Activated naive CD8-positive, alpha-beta T cell (primary cell): Measurements from ENCODE around the gene FOXN3.

Source experiments
- H3K27ac Mint-ChIP-seq: one replicate; pipeline ENCODE4 v1.8.0; 2021; ENCODE audit warnings: mixed read lengths
- H3K27me3 Mint-ChIP-seq: one replicate; pipeline ENCODE4 v1.8.0; 2021; ENCODE audit warnings: mixed read lengths
- H3K36me3 Mint-ChIP-seq: one replicate; pipeline ENCODE4 v1.8.0; 2021; ENCODE audit warnings: mixed read lengths
- H3K4me1 Mint-ChIP-seq: one replicate; pipeline ENCODE4 v1.8.0; 2021; ENCODE audit warnings: low read depth, mixed read lengths
- H3K4me3 Mint-ChIP-seq: one replicate; pipeline ENCODE4 v1.8.0; 2021; ENCODE audit warnings: mild to moderate bottlenecking, mixed read lengths
- H3K9me3 Mint-ChIP-seq: one replicate; pipeline ENCODE4 v1.8.0; 2021; ENCODE audit warnings: low read depth, mixed read lengths

The FOXN3 gene

DNA sequence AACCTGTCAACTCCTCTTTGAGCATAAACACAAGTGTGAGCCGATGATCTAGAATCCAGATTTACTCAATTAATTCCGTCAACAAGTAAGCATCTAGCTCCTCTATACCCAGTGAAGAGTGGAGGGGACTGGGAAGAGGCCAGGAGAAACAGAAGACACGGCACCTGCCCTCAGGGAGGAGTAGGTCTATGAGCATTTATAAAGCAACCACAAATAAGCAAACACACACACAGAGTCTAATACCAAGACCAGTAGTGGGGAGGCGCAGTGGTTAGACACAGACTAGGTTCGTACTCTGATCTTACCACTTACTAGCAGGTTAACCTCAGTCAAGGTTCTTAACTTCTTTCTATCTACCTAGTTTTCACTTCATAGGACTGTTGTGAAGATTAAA lies 5.9 kb upstream of the FOXN3 start:
- peaks cover 2% of the 10 kb centered on the region for H3K36me3 Mint-ChIP-seq
- H3K4me3 Mint-ChIP-seq: peak overlapping the region; percentile 54

GRCh38 chr14:89422181-89422951 lies 5.3 kb upstream of the FOXN3 start:
- Mint-ChIP-seq H3K4me1 (peaks cover 74% of the 10 kb centered on the region), H3K27ac (peak overlapping the region; percentile 92), H3K27me3 (no peaks in the 10 kb centered on the region), H3K9me3 (no peaks in the 10 kb centered on the region), H3K4me3 (peak overlapping the region; percentile 54), H3K36me3 (peaks cover 2% of the 10 kb centered on the region)

More for the DNA sequence above, 5.9 kb upstream of the FOXN3 start:
- Mint-ChIP-seq H3K27me3 (no peaks in the 10 kb centered on the region), H3K27ac (peak overlapping the region; percentile 92), H3K4me1 (peaks cover 77% of the 10 kb centered on the region), H3K9me3 (no peaks in the 10 kb centered on the region)

- H3K27ac Mint-ChIP-seq: peak overlapping the region; percentile 90
- H3K27me3 Mint-ChIP-seq: no peaks in the 10 kb centered on the region
- peaks cover 67% of the 10 kb centered on the region for H3K4me1 Mint-ChIP-seq
- no peaks in the 10 kb centered on the region for H3K36me3 Mint-ChIP-seq
- H3K9me3 Mint-ChIP-seq: no peaks in the 10 kb centered on the region
- H3K4me3 Mint-ChIP-seq: no peak overlapping the region
These were observed 3.5 kb upstream of the FOXN3 start for GRCh38 chr14:89420502-89420901.

- no peaks in the 10 kb centered on the region for H3K9me3 Mint-ChIP-seq
- H3K4me3 Mint-ChIP-seq: peak overlapping the region; percentile 27
- peaks cover 71% of the 10 kb centered on the region for H3K4me1 Mint-ChIP-seq
These were observed 3.0 kb upstream of the FOXN3 start for GRCh38 chr14:89419973-89420482.

DNA sequence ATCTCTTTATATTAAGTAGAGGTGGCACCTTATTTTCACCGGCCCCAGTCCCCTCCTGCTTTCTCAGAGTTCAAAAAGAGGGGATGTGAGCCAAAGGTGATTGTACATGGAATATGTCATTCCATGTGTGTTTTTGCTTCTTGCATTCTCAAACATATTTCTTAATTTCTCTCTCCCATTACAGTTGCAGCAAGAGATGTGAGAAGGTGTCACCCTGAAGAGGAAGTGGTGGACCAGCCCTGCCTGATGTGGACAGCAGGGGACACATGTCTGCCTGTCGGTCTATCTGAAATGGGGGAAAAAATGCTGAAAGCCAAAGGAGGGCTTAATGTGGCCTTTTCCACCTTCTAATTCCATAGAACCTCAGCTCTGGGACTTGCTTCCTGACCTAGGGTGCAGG lies 1.9 kb upstream of the FOXN3 start:
- peaks cover 64% of the 10 kb centered on the region for H3K4me1 Mint-ChIP-seq
- no peaks in the 10 kb centered on the region for H3K27me3 Mint-ChIP-seq
- H3K9me3 Mint-ChIP-seq: no peaks in the 10 kb centered on the region
- peak overlapping the region; percentile 93 for H3K4me3 Mint-ChIP-seq
- no peaks in the 10 kb centered on the region for H3K36me3 Mint-ChIP-seq
- peak overlapping the region; percentile 90 for H3K27ac Mint-ChIP-seq

More at GRCh38 chr14:89419973-89420482, 3.0 kb upstream of the FOXN3 start:
- H3K27me3 Mint-ChIP-seq: no peaks in the 10 kb centered on the region
- no peaks in the 10 kb centered on the region for H3K36me3 Mint-ChIP-seq
- H3K27ac Mint-ChIP-seq: peak overlapping the region; percentile 90

DNA sequence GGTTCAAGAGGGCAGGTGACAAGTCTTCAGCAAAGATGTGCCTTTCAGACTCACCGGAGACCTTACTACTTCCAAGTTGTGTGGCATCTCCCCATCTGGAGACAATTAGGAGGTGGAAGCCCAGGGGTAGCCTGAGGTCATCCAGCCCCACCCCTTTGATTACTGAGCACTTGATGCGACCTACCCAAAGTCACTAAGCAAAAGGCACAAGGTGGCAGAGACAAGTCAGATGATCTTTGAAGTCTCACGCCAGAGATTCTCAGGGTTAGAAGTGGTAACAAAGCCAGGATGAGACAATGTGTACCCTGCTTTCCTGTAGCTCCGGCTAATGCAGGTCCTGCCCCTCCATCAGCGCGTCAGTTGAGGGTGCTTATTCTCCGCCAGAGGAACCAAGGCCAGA lies 1.4 kb upstream of the FOXN3 start:
- Mint-ChIP-seq H3K36me3 (no peaks in the 10 kb centered on the region), H3K27ac (peak overlapping the region; percentile 98), H3K9me3 (no peaks in the 10 kb centered on the region), H3K4me3 (peak overlapping the region; percentile 93), H3K27me3 (no peaks in the 10 kb centered on the region), H3K4me1 (peaks cover 58% of the 10 kb centered on the region)

DNA sequence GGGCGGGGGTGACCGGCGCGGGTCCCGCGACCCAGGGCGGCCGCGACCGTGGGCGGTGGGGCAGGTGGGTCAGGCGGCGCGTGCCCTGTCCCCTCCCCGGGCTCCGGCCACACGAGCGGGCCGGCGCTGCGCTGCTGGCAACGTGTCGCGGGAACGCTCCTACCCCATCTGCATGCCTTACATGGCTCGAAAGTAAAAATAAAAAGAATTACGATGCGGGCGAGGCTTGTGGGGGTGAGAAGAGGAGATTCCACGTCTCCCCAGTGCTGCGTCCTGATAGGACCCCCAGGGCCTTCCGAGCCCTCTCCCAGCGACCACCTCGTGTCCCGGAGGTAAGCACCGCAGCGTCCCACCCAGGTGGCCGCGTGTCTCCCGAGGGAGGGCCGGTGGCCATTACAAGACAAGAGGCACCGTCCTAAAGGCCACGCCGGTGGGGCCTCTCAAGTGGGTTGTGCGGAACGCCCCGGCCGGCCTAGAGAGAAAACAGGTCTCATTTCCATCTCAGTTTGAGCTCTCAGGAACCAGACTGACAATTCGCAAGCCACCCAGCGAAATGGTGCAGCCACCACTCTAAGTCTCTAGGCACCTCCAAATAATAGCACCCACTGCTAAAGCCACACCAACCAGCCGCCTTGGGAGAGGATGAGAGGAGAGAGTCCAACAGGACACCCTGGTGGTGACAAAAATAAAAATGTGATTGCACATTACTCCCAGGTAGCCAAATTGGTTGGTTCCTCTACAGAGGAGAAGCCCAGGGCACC lies 612 bp upstream of the FOXN3 start:
- Mint-ChIP-seq H3K9me3 (no peaks in the 10 kb centered on the region), H3K27ac (peak overlapping the region; percentile 98), H3K27me3 (no peaks in the 10 kb centered on the region), H3K4me1 (peaks cover 58% of the 10 kb centered on the region), H3K4me3 (peak overlapping the region; percentile 93), H3K36me3 (peaks cover 6% of the 10 kb centered on the region)

DNA sequence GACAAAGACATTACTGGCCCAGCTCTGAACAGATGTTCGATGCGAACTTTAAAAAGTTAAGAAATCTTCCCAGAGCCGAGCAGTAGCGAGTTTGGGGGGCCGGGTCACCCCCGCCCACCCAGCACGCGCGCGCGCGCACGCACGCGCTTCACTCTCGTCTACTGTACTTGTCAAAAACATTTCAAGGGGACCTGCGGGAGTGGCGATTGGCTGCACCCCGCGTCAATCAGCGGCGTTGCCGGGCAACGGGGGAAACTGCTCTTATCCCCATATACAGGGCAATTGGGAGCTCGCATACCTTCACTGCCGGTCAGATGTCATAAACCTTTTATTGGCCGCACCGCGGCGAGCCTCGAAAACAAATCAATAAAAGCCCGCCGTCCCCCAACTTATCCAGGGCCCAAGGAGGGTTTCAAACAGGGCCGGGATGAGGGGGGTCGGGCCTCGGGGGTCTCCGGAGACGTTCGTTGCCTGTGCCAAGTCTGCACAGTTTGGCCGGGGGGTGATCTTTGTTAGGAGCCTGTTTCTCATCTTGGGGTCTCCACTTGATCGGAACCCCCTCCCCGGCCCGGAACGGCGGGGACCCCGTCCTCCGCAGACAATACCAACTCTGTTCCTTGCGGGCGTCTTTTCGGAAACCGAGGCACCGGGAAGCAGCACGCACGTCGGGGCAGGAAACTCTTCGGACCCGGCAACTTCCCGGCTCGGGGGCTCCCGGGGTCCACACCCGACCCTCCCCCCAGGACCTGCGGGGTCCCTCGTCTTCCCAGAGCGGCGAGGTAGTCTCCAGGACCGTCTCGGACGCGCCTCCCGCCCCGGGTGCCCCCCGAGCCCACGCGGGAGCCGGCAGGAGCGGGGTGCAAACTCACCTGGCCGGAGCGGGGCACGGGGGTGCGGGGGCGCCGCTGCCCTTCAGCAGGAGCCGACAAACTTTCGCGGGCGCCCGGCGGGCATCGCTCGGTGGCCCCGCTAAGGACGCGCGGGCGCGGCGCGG lies 734 bp downstream of the FOXN3 start:
- Mint-ChIP-seq H3K36me3 (peaks cover 6% of the 10 kb centered on the region), H3K4me3 (peak overlapping the region; percentile 93), H3K4me1 (peaks cover 57% of the 10 kb centered on the region), H3K27ac (peak overlapping the region; percentile 91), H3K9me3 (no peaks in the 10 kb centered on the region), H3K27me3 (no peaks in the 10 kb centered on the region)

DNA sequence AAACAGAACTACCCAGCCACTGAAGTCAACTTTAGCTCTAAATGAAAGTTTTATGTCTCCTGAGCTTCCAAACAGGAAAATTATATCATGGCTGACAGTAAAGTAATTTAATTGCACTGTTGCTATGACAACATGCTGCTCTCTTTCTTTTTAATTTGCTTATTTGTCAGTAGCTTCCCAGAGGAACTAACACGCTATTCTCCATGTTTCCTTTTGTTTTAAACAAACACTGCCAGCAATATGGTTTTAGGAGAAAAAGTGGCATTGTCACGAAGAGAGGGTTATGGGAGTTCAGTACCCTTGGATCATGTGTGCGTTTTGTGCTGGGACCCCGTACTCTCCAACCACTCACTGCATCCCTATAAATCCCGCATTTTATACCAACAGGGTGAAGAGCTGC lies 1.9 kb downstream of the FOXN3 start:
- no peaks in the 10 kb centered on the region for H3K9me3 Mint-ChIP-seq
- H3K36me3 Mint-ChIP-seq: peaks cover 7% of the 10 kb centered on the region
- H3K27me3 Mint-ChIP-seq: no peaks in the 10 kb centered on the region
- H3K4me3 Mint-ChIP-seq: peak overlapping the region; percentile 93
- peaks cover 61% of the 10 kb centered on the region for H3K4me1 Mint-ChIP-seq
- no peak overlapping the region for H3K27ac Mint-ChIP-seq

- no peak overlapping the region for H3K4me3 Mint-ChIP-seq
- peaks cover 68% of the 10 kb centered on the region for H3K4me1 Mint-ChIP-seq
- H3K36me3 Mint-ChIP-seq: peaks cover 11% of the 10 kb centered on the region
- no peaks in the 10 kb centered on the region for H3K27me3 Mint-ChIP-seq
- no peaks in the 10 kb centered on the region for H3K9me3 Mint-ChIP-seq
- no peak overlapping the region for H3K27ac Mint-ChIP-seq
These were observed 5.1 kb downstream of the FOXN3 start for GRCh38 chr14:89411976-89412375.

GRCh38 chr14:89409961-89410360 lies 7.1 kb downstream of the FOXN3 start:
- no peaks in the 10 kb centered on the region for H3K27me3 Mint-ChIP-seq
- H3K9me3 Mint-ChIP-seq: no peaks in the 10 kb centered on the region
- H3K27ac Mint-ChIP-seq: no peak overlapping the region
- H3K4me1 Mint-ChIP-seq: peaks cover 70% of the 10 kb centered on the region
- H3K36me3 Mint-ChIP-seq: peaks cover 12% of the 10 kb centered on the region
- H3K4me3 Mint-ChIP-seq: peak overlapping the region; percentile 20

- Mint-ChIP-seq H3K36me3 (peaks cover 13% of the 10 kb centered on the region), H3K9me3 (no peaks in the 10 kb centered on the region), H3K4me1 (peaks cover 71% of the 10 kb centered on the region), H3K27me3 (no peaks in the 10 kb centered on the region), H3K27ac (peak overlapping the region; percentile 12), H3K4me3 (no peak overlapping the region)
These were observed 7.9 kb downstream of the FOXN3 start for GRCh38 chr14:89408907-89409700.

- H3K9me3 Mint-ChIP-seq: no peaks in the 10 kb centered on the region
- H3K4me3 Mint-ChIP-seq: peak overlapping the region; percentile 54
- H3K27ac Mint-ChIP-seq: peak overlapping the region; percentile 75
- peaks cover 13% of the 10 kb centered on the region for H3K36me3 Mint-ChIP-seq
- no peaks in the 10 kb centered on the region for H3K27me3 Mint-ChIP-seq
- peaks cover 72% of the 10 kb centered on the region for H3K4me1 Mint-ChIP-seq
These were observed 9.2 kb downstream of the FOXN3 start for GRCh38 chr14:89407856-89408255.

DNA sequence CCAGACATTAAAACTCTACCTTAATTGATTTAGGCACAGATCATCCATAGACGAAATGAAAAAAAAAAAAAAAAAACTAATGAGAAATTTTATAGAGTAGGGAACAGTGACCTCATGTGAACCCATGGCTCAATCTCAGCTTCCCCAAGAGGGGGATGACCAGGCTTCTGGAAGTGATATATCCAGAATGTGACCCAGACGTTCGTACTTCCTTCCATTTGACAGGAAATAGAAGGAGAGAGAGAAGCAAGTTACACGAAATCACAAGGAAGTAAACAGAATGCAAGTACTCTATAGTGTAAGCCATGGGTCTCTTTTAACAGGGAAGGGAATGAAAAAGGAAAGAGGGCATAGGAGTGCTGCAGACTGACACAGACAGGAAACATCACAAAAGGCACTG lies 10.1 kb downstream of the FOXN3 start:
- no peaks in the 10 kb centered on the region for H3K27me3 Mint-ChIP-seq
- H3K4me1 Mint-ChIP-seq: peaks cover 76% of the 10 kb centered on the region
- H3K27ac Mint-ChIP-seq: peak overlapping the region; percentile 75
- H3K9me3 Mint-ChIP-seq: no peaks in the 10 kb centered on the region
- peak overlapping the region; percentile 43 for H3K4me3 Mint-ChIP-seq
- H3K36me3 Mint-ChIP-seq: peaks cover 18% of the 10 kb centered on the region
